ENCODE results near the gene MELK.

Gene MELK

DNA sequence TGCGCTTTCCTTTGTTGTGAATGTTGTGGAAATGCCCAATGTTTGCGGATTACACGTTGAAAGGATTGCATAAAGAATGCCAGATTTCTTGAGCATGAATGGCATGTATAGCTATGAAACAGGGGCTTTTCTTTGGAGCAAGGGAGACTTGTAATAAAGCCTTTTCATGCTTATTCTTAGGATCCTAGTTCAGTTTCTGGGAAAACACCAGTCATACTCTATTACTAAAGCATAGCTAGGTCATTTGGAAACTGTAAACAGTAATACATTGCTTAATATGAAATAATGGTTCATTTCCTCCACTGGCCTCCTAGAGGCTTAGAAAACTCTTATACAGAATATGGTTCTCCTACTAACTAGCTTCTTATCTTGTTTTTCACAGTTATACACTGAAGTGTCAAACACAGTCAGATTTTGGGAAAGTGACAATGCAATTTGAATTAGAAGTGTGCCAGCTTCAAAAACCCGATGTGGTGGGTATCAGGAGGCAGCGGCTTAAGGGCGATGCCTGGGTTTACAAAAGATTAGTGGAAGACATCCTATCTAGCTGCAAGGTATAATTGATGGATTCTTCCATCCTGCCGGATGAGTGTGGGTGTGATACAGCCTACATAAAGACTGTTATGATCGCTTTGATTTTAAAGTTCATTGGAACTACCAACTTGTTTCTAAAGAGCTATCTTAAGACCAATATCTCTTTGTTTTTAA, 104.2 kb downstream of the MELK start:
- DNase-seq: no peak

DNA sequence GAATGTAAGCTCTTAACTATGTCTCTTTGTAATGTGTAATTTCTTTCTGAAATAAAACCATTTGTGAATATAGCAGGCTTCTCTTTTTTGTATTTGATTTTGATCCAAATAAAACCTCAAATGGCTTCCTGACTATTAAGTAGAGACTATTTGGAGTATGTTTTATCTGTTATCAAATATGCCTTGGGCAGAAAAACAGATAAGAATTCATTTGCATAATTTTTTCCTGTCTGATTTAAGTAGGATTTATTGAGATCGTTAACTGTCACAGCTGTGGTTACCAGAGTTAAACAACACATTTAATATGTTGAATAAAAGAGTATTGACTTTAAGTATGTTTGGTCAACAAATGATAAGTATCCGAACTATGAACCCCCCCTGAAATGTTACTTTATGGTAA, 104.9 kb downstream of the MELK start:
- DNase-seq: no peak

DNA sequence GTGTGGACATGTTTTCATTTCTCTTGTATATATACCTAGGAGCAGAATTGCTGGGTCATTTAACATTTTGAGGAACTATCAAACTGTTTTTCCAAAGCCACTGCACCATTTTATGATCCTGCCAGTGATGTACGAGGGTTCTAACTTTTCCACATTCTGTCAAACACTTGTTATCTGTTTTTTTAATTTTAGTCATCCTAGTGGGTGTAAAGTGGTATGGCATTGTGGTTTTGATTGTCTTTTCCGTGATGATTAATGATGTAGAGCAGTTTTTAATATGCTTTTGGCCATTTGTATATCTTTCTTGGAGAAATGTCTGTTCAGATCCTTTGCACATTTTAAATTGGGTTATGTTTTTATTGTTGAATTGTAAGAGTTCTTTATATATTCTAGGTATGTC, 107.0 kb downstream of the MELK start:
- DNase-seq: no peak

DNA sequence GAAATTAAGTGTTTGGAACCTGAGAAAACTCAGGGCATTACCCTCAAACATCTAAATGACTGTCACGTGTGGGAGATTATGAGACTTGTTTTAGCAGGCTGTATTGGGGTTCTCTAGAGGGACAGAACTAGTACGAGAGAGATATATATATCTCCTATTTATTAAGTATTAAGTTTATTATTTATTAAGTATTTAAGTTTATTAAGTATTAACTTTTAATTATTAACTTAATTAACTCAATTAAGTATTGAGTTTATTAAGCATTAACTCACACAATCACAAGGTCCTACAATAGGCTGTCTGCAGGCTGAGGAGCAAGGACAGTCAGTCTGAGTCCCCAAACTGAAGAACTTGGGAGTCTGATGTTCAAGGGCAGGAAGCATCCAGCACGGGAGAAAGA, 113.8 kb downstream of the MELK start:
- no peak for DNase-seq

DNA sequence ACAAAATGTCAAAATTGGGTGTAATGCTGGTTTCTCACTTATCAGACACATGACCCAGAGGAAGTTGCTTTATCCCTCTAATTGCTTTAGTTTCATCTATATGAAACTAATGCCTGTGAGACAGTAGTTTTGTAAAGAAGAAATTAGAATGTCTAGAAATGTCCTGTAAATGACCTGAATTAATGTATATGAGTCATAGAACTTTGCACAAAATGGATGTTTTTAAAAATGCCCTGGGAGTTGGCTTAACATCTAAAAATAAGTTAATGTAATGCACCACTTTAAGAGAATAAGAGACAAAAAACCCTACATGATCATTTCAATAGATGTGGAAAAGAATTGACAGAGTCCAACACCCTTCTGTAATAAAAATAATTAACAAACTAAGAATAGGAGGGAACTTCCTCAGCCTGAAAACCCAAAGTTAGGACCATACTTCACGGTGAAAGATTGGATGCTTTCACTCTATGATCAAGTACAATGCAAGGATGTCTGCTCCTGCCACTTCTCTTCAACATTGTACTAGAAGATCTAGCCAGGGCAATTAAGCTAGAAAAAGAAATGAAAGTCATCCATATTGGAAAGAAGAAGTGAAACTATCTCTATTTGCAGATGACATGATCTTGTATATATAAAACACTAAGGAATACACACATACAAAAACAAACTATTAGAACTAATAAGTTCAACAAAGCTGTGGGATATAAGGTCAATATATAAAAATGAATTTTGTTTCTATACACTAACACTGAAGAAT, 117.9 kb downstream of the MELK start:
- no peak for DNase-seq

DNA sequence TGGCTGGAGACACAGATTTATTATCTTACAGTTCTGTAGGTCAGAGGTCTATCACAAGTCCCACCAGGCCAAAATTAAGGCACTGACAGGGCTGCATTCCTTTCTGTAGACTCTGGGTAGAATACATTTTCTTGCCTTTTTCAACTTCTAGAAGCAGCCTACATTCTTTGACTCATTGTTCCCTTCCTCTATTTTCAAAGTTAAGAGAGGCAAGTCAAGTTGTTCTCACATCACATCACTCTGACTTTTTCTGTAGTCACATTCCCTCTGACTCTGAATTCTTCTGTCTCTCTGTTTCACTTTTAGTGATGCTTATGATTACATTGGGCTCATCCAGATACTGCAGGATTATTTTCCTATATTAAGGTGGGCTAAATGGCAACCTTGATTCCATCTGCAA, 119.0 kb downstream of the MELK start:
- DNase-seq: no peak

DNA sequence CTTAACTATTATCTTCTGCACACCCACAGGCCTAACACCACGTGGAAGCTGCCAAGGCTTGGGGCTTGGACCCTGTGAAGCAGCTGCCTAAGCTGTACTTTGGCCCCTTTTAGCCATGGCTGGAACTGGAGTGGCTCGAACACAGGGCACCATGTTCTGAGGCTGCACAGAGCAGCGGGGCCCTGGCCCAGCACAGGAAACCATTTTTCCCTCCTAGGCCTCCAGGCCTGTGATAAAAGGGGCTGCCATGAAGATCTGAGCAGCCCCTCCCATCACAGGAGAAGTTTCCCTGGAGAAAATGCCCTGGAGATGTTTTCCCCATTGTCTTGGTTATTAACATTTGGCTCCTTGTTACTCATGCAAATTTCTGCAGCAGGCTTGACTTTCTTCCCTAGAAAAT, 126.3 kb downstream of the MELK start:
- DNase-seq: no peak

DNA sequence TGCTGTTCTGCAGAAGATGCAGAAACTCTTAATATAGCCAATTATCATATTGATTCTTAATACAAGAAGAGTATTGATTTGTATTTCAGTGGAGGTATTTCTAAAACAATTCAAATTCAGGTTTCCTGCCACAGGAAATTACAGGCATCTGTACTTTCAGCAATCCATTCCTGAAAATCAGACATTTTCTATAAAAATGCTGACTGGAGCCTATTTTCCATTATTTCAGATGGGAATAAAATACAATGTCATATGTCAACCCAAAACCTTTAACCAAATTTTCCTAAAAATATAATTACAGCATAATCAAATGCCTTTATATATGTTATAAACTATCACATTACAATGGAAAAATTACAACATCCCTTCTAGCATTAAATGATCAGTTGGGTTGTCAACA, 131.5 kb downstream of the MELK start:
- DNase-seq: no peak

DNA sequence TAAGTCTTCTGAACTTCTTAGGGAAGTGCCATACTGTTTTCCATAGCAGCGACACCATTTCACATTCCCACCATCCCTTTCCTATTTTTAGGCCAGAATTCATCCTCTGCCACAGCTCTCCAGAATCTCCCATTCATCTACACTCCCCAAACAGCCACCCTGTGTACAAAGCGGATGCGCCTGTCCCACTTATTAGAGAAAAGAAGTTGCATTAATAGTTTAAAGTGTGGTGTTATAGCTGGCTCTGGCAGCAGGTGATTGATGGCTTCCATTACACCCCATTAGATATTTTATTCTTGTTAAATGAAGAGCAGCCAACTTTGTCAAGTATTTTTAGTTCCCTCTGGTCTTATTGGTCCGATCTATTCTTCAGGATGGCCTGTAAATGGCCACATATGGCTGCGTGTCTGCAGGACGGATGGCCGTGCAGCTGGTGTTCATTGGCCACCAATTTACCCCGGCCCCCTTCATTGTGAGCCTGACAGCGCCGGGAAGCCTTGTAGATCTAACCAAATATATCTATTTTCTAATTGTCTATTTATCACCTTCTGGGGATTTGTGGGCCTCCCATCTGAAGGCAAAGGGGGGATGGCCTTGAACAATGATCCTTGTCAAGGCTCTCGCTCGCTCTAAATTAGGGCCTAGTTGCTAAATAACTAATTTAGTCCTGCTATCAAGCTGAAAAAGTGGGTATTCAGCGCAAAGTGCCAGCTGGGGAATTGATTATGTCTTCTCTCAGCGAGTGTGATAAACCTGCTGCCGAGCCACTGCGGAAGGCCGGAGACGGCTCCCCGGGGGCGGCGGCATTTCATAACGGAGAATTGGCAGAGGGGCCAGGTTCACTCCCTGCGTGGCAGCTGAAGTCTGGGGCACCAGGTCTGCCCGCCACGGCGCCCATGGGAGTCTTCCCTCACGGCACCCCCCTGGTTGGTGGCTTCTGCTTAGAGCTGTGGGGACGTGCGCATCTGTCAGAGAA, 141.1 kb downstream of the MELK start:
- no peak for DNase-seq

DNA sequence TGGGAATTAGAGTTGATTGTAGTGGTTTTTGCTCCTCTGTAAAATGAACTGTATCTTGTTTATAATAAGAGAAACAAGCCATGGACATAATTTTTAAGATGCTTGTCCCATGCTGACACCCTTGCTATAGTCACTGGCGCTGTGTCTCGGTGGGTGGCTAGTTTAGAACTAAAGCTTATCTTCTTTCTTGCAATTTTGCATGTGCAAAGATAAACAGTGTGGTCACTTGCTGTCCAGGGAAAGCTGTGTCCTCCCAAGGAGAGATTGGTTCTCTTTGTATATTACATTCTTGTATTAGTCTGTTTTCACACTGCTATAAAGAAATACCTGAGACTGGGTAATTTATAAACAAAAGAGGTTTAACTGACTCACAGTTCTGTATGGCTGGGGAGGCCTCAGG, 143.8 kb downstream of the MELK start:
- DNase-seq: no peak

DNA sequence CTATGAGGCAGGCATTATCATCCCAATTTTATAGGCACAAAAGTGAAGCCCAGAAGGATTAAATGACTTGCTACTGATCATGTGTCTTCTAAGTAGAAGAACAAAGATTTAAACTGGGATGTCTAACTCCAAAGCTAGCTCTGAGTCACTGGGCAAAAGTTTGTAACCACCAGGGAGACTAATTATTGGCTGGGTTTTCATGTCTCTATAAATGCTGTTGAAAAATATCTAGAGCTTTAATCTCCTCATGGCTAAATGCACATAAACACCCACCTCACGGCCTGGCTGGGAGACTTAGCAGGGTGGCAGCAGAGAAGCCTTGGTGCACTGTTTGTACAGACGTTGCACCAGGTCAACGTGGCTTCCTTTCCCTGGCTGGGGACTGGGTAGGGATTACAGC, 144.6 kb downstream of the MELK start:
- no peak for DNase-seq

DNA sequence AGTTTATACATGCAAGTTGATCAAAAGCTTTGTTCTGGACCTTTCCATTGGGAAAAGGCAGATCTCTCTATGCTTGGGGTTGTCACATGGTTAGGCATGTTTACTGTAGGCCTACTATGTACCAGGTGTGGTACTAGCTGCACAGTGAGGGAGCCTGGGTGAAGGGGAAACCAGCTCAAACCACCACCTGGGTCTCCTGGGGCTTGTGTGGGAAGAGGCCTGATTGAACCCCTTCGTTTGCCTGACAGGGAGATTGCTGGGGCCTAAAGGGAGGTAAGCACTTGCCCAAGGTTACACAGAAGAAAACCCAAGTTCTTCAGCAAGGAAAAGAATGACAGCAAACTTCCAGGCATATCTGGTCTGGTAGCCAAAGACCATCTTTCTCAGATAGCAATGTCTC, 145.9 kb downstream of the MELK start:
- no peak for DNase-seq

DNA sequence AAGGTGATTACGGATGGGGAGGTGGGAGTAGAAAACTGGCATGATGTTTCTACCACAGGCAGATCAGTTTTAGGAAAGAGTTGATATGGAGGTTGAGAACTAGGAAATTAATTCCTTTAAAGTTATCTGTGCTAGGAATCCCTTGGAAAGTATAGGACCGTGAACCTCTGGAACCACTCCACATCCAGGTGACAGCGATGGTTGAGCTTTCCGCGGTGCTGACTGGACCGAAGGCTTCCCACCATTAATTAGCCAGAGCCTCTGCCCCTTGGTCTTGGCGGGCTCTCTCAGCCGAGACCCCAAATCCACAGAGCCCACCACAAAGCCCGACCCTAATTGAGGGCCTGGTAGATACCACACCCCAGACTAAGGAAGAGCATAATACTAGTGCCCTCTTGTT, 147.3 kb downstream of the MELK start:
- DNase-seq: no peak

DNA sequence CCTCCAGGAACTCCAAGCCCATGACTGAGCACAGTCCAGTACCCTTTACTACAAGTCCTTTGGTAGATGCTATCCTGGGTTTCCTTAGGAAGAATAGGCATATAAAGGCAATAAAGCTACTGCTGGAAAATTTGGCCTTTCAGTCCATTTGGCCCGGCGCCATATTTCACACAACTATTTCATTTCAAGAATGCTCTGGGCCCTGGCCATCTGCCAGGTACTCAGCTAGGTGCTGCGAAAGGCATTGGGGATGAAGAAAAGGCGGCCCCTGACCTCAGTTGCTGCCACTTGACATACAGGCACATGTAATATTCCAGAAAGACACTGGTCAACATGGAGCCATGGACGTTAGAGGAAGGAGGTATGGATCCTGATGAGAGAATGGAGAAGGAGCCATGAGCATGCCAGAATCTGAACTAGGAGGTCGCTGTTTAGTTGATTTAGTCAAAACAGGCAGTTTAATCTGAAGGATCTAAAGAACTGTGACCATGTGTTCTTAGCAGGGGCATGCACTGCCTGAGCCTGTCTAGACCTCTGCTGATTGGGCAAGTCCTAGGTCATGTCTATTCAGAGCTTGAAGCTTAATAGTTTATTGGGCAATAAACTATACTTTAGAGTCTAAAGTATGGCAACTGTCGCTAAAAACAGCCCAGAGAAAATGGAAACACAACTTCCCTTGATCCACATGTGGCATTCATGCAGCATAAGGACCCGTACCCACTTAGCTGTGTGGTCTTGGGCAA, 149.3 kb downstream of the MELK start:
- DNase-seq: no peak

DNA sequence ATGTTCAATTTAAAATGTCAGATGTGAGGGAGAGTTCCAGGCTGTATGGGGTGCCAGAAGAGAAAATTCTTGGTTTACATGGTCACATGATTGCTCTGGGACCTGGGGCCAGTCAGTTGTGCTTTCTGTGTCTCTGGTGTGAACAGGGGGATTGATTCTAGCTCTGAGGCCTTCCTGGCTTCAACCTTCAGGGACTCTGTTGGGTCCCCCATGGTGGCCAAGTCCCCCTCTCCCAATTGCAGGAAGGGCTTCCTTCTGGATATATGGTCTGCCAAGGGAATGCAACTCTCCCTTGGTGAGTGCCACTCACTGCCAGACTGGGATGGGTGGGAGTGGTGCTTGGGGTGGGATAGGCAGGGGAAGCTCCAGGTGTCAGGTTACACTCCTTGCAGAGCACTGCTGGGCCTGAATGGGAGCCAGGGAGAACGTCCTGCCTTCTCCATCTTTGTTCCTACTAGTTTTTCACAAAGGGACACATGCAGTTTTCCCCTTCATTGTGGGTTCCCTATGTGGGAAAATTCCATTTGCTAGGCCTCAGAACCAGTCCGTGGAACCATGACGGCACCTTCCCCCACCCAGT, 153.2 kb downstream of the MELK start:
- DNase-seq: no peak

Measured in activated CD4-positive, alpha-beta T cell treated with anti-CD3 and anti-CD28 coated beads for 1 hour (primary cell).